Medulla oblongata (tissue), 1 donor: ENCODE results near the gene PCCA.
"Not testable (repeated sequence)": the region's sequence is repeated elsewhere in the genome, so short reads cannot be mapped to it uniquely, and the experiment has no call there.

Source experiments
- DNase-seq: peaks from one replicate; pipeline ENCODE4 v3.0.0-alpha.2; 2015; ENCODE audit errors: extremely low spot score

PCCA gene

DNA sequence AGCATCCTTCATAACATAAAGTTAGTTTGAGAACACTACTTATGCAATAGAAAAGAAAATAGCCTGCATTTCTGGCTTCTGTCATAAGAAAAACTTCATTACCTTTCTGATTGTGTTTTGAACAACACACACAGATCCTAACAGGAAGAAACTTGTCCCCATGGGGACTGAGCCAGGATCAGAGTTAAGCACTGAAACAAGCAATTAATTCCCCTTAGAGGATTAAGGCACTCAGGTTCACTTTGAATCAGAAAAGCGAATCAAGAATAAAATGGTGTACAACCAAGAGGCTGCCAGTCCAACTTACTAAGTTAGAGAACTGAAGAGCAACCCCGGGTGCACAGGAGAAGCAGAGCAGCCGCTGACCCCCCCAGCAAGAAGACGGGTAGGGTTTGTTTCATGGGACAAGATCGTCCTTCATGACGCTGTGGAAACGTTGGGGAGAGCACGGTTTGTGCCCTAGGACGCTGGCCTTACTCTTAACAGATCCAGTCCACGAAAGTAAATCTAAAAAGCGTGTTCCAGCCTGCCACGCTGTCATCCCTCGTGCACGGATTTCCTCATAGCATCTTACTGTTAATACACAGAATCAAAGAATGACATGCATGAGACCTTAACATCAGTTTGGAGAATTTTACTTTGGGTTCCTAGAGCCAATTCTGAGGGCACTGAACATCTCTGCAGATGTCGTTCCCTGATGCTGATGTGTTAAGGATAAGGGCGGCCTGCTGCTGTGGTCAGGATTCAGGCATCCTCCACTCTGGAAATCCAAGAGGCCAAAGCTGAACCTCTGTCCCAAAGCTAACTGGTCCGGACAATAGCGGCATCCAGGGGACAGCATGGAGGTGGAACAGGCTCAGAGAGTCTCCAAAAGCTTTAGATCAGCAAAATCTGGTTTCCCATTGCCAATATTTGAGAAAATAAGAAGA, 453.3 kb downstream of the PCCA start:
- no peak for DNase-seq

- no peak for DNase-seq
Measured at GRCh38 chr13:100542826-100543156, 453.9 kb downstream of the PCCA start.

- DNase-seq: no peak
Measured at GRCh38 chr13:100543872-100544602, 455.1 kb downstream of the PCCA start.

- DNase-seq: no peak
Measured at GRCh38 chr13:100544866-100545683, 456.2 kb downstream of the PCCA start.

DNA sequence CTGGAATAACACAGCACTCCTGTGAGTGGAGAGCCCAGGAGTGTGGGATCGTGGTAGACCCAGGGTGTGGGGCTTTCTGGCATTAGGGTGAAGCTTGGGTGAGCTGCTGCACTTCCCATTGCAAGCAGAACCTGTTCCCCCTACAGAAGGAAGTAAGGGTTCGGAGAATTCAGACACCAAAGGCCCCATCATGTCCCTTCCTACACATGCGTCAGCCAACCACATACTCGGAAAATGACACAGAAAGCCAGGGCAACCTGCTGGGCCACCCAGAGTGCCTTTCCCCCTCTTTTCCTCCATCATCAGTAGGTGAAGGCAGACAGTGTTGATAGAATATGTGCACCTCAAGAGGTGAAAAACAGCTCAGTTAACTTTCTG, 456.8 kb downstream of the PCCA start:
- no peak for DNase-seq

- no peak for DNase-seq
Measured at GRCh38 chr13:100546713-100547405, 458.0 kb downstream of the PCCA start.

DNA sequence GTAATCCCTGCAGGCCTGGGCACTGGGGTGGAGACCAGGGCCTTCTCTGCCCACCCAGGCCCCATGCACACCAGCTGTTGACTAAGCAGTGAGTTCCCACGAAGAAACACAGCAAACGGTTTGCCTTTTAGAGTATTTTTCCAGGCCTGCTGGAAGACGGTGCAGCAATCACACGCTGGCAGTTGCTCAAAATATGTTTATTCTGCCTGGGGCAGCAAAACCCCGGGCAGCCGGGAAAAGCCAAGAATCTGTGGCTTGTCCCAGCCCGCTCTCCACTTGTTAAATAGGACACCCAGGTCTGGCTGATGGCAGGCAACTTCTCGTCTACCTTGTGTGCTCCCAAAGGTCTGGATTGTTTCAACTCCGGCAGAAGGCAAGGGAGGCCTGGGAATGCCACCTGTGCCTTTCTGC, 458.9 kb downstream of the PCCA start:
- DNase-seq: no peak

DNA sequence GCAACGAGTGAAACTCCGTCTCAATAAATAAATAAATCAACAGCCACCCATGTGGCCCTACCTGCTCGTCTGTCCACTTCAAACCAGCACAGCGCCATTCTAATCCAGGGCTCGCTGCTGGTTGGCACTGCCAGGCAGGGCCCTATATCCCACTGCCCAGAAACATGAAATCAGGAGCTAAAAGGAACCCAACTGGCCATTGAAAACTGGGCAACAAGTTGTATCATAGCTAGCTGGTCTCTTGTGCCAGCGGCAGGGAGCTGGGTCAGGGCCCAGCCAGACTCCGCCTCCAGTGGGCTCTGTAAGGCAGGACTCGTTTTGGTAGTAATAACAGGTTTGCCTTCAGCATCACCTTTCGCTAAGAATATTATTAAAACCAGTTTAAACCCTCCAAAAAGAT, 460.4 kb downstream of the PCCA start:
- peak; percentile 38 for DNase-seq

GRCh38 chr13:100552755-100553154, 463.9 kb downstream of the PCCA start:
- DNase-seq: no peak

GRCh38 chr13:100559886-100560285, 471.0 kb downstream of the PCCA start:
- DNase-seq: no peak

DNA sequence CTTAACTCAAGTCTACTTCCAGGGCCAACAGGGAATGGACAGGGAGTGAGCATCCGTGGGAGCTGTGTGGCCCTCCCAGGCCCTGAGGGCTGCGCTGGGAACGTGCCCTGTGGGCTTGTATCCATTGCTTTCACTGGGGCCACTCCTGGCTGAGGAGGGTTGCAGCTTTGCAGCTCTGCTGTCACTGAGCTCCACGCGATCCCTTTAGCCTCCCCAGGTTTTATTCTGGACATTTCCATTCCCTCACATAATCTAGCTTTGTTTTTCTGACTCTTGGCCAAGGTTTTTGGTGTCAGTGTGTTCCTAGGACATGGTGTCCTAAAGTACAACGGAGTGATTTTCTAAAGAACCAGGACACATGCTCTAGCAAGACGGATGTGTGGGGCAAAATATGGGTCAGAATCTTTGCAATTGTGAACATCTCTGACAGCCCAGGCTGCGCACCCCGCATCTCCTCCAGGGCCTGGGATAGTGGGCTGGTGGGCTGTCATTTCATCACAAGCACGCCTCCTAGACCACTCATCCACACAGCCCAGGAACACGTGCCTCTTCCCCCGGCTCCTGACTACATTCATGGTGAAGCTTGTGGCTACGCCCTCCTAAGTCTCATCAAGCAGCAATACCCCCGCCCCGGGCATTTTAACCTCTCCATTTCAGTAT, 471.7 kb downstream of the PCCA start:
- DNase-seq: peak; percentile 56

DNA sequence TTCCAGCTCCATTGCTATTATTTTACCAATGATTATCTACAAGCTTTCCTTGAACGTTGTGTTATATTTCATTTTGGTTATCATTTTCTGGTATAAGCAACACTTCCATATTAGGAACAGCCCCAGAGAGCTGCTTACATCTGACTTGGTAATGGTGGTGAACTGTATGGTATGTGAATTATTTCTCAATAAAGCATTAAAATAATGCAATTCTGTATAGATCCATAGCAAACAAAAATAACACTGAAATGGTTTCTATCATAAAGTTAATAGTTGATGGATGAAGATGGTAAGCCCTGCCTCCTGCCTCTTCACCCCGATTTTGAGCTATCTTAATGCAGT, 472.2 kb downstream of the PCCA start:
- no peak for DNase-seq

DNA sequence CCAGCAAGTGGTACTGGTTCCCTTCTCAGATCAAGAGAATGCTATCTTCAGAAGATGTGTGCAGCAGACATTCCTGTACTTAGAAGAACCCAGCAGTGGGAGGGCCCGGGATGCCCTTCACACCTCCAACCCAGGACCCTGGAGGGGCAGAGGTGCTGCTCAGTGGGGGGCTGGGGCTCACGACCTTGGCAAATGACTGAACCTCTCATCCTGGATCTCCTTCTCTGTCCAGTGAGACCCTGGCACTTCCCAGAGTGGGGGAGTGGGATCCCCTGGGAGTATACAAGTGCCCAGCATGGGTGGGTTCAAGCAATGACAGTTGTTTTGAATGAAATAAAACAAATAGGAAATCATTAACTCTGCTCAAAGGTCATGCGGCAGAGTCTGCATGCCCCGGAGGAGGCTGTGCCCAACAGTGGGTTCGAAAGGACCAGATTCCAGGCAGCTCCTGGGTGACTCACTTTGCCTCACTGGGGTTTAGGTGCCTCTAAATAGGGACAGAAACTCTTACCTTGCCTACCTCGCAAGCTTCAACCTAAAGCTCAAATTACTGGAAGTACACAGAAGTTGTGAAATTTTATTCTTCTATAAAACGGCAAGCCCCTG, 472.8 kb downstream of the PCCA start:
- no peak for DNase-seq

- DNase-seq: no peak
Measured at GRCh38 chr13:100563779-100564178, 474.9 kb downstream of the PCCA start.

DNA sequence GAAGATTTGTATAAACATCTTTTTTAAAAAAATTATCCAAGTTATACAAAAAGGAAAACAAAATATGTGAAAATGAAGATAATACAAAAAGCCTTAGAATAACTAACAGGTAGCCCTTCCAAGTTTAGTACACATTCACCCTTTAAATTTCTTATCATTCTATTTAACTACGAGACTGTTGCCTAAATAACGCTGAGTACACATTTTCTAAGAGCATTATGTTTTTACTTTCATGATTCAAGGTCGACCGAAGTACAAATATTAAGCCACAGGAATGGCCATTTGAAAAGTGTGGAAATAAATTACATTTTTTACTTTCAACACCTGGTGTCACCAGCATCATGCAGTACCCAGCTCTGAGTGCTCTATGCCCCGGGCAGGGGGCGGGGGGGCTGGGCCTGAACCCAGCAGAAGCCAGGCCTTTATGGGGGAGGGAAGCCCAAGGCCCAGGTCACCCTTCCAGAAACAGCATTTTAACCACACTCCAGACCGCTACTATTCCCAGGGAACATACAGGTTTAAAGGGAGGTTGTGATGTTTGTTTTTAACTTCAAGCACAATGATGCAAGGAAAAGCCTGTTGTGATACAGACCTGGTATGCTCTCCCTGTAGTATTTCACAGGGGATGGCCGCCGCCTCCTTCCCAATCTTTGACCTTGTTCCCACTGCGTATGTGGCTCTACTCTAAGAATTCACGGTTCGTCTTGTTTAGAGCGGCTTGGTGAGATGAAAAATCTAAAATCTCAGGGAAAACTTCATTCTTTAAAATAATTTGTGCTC, 475.7 kb downstream of the PCCA start:
- DNase-seq: no peak

- no peak for DNase-seq
Measured at GRCh38 chr13:100565286-100565685, 476.4 kb downstream of the PCCA start.

GRCh38 chr13:100566543-100566942, 477.6 kb downstream of the PCCA start:
- DNase-seq: no peak

GRCh38 chr13:100573121-100573520, 484.2 kb downstream of the PCCA start:
- DNase-seq: peak; percentile 92

GRCh38 chr13:100577239-100577638, 488.3 kb downstream of the PCCA start:
- DNase-seq: not testable (repeated sequence)
